Measurements from ENCODE around the gene AMN1.
"Not testable (repeated sequence)": the region's sequence is repeated elsewhere in the genome, so short reads cannot be mapped to it uniquely, and the experiment has no call there.

Gene AMN1

GRCh38 chr12:31685801-31686200 is 43.0 kb downstream of the AMN1 start:
- no peak for DNase-seq (ENCODE audit: low read depth)

GRCh38 chr12:31682136-31682962 is 46.5 kb downstream of the AMN1 start:
- DNase-seq (ENCODE audit: low read depth), result peak; percentile 61

- no peak for DNase-seq (ENCODE audit: low read depth)
Observed at GRCh38 chr12:31672521-31672920, 56.3 kb downstream of the AMN1 start.

GRCh38 chr12:31669582-31669981 is 59.2 kb downstream of the AMN1 start:
- not testable (repeated sequence) for DNase-seq (ENCODE audit: low read depth)

GRCh38 chr12:31669020-31669419 is 59.8 kb downstream of the AMN1 start:
- DNase-seq (ENCODE audit: low read depth), result no peak

- no peak for DNase-seq (ENCODE audit: low read depth)
Observed at GRCh38 chr12:31664038-31664437, 64.8 kb downstream of the AMN1 start.

GRCh38 chr12:31663576-31663975 is 65.2 kb downstream of the AMN1 start:
- DNase-seq (ENCODE audit: low read depth), result no peak

GRCh38 chr12:31662176-31662849 is 66.5 kb downstream of the AMN1 start:
- DNase-seq (ENCODE audit: low read depth), result no peak

- DNase-seq (ENCODE audit: low read depth), result peak; percentile 91
Observed at GRCh38 chr12:31659087-31659942, 69.5 kb downstream of the AMN1 start, which contains the start of gene ETFBKMT. ETFBKMT (plus strand) TSS chr12:31659688; CDS start chr12:31661954, 2,266 bp downstream.

GRCh38 chr12:31658471-31659086 is 70.2 kb downstream of the AMN1 start:
- no peak for DNase-seq (ENCODE audit: low read depth)

GRCh38 chr12:31655792-31656191 is 73.0 kb downstream of the AMN1 start:
- DNase-seq (ENCODE audit: low read depth), result no peak

GRCh38 chr12:31655208-31655607 is 73.6 kb downstream of the AMN1 start:
- DNase-seq (ENCODE audit: low read depth), result no peak

GRCh38 chr12:31651893-31652521 is 76.8 kb downstream of the AMN1 start:
- DNase-seq (ENCODE audit: low read depth), result no peak

- DNase-seq (ENCODE audit: low read depth), result no peak
Observed at GRCh38 chr12:31650918-31651317, 77.9 kb downstream of the AMN1 start.

- DNase-seq (ENCODE audit: low read depth), result no peak
Observed at GRCh38 chr12:31647086-31647491, 81.7 kb downstream of the AMN1 start.

- no peak for DNase-seq (ENCODE audit: low read depth)
Observed at GRCh38 chr12:31645924-31646323, 82.9 kb downstream of the AMN1 start.

- DNase-seq (ENCODE audit: low read depth), result no peak
Observed at GRCh38 chr12:31644536-31644935, 84.3 kb downstream of the AMN1 start.

- no peak for DNase-seq (ENCODE audit: low read depth)
Observed at GRCh38 chr12:31641509-31642090, 87.2 kb downstream of the AMN1 start.

- no peak for DNase-seq (ENCODE audit: low read depth)
Observed at GRCh38 chr12:31634620-31635019, 94.2 kb downstream of the AMN1 start.

GRCh38 chr12:31633464-31633863 is 95.4 kb downstream of the AMN1 start:
- no peak for DNase-seq (ENCODE audit: low read depth)

- DNase-seq (ENCODE audit: low read depth), result no peak
Observed at GRCh38 chr12:31631809-31632208, 97.0 kb downstream of the AMN1 start.

Measured in stimulated activated CD4-positive, alpha-beta T cell treated with anti-CD3 and anti-CD28 coated beads, Interleukin-2, amount 100 ng/mL, for 4 hours (primary cell).